GM18909 (cell line): Measurements from ENCODE around the gene GDF2.

Experiments used
- ATAC-seq: cut with Tn5 transposase; IDR thresholded peaks from one replicate; pipeline ENCODE4 v1.9.1; 2021; ENCODE audit warnings: mild to moderate bottlenecking; ENCODE audit not compliant: unreplicated experiment, poor library complexity

GDF2 gene

DNA sequence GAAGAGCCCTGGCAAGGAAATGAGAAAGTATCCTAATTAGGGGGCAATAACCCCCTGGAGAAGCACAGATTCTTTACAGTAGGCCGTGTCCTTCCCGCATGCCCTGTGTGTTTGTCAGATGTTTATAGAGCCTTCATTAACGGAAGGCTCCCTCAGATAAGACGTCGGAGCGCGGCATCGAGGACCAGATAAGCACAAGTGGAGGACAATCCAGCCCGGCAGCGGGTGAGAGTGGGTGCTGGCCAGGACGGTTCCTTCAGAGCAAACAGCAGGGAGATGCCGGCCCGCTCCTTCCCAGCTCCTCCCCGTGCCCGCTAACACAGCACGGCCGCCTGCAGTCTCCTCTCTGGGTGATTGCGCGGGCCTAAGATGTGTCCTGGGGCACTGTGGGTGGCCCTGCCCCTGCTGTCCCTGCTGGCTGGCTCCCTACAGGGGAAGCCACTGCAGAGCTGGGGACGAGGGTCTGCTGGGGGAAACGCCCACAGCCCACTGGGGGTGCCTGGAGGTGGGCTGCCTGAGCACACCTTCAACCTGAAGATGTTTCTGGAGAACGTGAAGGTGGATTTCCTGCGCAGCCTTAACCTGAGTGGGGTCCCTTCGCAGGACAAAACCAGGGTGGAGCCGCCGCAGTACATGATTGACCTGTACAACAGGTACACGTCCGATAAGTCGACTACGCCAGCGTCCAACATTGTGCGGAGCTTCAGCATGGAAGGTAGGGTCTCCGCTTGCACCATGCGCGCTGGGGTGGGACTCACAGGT is at the start of gene GDF2:
TSS of gene GDF2 (plus strand) at position 155 of the 762 bp plus-strand sequence. CDS start at position 370, 215 bp downstream.
- no peak for ATAC-seq

DNA sequence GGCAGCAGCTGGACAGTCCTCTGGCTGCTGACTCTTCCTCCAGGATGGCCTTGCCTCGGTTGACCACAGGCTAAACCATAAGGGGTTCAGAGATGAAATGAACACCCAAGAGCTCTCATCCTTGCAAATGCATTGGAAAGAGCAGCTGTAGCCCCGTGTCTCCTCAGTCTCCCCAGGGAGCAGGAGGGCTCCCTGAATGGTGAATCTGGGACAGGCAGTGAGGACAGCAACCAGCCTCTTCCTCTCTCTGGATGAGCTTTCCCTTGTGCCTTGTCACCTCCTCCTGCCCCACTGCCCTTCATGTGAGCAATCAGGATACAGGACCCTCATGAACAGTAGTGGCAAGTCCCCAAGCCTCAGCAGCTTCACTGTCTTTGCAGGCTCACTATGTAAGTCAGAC is 46.2 kb upstream of the GDF2 start:
- ATAC-seq = no peak

GRCh38 chr10:47276576-47277351 is 45.5 kb upstream of the GDF2 start:
- no peak for ATAC-seq

- ATAC-seq = no peak
Observed at GRCh38 chr10:47277352-47278151, 44.7 kb upstream of the GDF2 start.

GRCh38 chr10:47278152-47278473 is 44.1 kb upstream of the GDF2 start:
- ATAC-seq = no peak

DNA sequence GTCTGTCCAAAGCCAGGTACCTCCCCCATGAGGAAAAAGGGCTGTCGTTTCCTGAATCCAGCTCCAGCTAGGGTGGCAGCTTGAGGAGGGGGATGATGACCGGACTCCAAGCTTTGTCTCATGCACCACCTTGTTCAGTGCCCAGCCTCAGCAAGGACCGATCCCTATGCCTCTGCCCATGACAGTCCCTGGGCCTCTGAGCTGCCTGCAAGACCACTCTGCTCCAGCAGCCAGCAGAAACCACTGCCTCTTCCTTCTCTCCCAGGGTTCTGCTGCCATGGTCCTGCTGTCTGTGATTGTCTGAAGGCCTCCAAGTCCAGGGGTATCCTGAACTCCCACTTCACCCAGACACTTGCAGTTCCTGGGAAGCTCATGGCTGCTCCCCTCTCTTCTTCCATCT is 43.5 kb upstream of the GDF2 start:
- ATAC-seq = no peak

DNA sequence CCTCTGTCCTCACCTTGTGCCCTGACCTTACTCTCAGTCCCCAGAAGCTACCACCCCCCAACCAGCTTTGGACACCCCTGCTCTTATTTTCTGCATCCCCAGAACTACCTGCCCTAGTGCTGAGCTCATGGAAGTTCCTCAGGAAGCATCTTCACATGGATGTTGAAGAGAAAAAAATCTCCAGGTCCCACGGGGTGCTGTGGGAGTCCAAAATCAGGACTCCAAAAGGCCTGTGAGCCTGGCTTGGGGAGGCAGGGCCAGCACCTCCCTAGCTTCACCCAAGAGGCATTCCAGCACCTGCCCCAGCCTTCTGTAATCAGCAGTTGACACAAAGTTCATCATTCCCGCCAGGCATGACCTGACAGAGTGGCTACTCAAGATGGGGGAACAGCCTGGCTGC is 43.0 kb upstream of the GDF2 start:
- ATAC-seq = no peak

GRCh38 chr10:47282005-47282656 is 40.1 kb upstream of the GDF2 start:
- no peak for ATAC-seq

GRCh38 chr10:47282657-47283018 is 39.6 kb upstream of the GDF2 start:
- ATAC-seq = no peak

DNA sequence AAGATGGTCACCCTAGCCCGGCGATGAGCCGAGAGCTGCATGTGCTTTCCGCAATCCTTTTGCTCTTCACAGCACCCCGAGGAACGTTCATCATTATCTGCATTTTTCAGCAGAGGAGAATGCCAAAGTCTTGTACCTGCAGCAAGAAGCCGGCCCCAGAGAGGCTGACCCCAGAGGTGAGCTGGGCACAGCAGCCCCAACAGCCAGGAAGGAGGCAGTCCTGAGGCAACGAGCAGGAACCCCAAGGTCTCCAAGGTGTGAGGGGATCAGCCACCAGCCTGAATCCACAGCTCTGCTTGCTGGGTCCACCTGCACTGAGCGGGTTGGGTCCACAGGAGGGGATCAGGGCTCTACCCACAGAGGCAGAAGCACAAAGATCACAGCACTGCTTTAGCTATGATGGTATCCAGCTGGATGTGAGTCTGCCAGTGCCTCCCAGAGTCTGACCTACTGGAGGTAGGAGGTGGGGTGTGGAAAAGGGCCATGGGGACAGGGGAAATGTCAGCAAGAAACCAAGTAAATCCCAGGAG is 39.1 kb upstream of the GDF2 start:
- ATAC-seq = no peak

DNA sequence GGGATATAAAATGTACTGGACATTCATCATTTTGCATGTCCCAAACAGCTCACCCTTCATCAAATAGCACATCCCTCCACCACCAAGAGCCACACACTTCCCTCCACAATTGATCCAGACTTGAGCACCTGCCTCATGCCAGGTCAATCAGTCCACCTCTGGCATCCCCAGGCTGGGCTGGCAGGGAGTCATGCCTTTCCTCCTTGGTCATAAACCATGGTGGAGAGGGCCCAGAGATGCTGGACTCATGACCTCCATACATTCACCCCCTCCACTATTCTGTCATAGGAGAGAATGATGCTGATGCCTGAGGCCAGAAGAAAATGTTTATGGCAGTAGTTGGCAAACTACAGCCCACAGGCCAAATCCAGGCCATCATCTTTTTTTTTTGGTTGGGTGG is 38.4 kb upstream of the GDF2 start:
- no peak for ATAC-seq

DNA sequence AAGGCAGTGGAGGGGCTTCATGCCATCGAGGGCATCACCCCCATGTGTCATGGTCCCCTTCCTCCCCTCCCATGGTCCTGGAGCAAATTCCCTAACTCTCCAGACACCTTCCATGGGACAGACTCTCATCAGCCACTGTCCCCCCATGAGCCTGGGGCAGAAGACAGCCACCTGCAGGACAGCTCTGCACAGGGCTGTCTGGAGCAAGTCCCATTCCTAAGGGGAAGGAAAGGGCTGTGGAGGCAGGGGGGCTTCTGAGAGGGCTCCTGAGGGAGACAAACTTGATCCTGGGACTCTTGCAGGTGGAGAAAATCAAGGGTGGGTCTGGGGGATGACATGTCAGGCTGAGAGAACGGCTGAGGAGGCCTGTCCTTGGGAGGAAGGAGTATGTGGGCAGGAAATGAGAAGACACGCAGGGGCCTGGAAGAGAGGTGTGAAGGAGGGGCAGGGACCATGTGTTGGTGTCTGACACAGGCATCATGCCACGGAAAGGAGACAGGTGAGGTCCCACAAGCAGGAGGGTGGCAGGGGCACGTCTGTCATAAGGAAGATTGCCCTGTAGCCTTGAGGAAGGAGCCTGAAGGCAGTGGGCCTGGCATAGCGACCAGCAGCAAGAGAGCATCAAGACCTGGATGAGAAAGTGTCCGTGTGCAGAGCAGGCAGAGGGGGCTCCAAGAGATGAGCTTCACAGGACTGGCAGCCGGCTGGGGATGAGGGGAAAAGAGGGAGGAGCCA is 36.7 kb upstream of the GDF2 start:
- ATAC-seq = no peak

DNA sequence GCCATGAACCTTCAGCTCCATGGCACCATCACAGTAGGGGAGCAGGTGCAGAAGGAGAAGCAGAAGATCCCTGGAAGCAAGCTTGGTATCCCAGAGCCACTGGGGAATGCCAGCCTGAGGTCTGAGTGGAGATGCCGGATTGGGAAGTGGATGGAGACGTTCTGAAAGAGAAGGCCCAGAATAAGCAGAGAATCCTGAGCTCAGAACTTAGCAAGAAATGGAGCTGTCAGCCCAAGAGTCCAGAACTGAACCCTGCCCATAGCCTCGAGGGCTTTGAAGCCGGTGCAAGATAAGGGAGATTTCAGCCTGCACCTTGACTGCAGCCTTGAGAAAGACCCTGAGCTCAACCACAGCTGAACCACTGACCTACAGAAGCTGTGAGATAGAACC is 36.1 kb upstream of the GDF2 start:
- ATAC-seq = no peak

DNA sequence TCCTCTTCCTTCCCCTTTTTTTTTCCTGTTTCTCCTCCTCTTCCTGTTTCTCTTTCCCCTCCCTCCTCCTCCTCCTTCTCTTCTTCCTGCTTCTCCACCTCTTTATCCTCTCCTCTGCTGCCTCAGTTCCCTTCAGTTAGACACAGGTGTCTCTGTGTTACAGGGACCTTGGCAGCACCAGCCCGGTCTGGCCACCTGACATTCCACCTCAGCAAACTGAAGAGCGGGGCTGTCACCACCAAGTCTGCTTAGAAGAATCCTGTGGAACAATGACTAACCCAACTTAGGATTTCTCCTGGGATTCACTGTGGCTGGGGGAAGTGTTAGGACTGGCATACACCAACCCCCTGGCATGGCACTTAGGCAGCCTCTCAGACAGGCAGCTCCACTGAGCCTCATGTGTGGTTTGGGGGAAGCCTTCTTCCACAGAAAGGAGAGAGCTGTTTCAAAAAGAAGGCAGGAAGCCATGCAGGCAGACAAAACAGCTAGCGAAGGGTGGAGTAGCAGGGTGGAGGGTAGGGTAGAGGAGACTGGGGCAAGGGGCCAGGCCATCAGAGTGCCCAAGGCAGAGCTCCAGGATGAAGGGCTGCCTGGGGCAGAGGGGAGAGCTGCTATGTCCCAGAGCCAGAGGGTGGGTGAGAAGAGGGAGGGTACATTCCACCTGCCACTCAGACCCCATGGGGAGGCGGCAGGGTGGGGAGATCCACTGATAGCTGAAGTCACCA is 35.5 kb upstream of the GDF2 start:
- ATAC-seq = no peak

GRCh38 chr10:47287365-47287802 is 34.9 kb upstream of the GDF2 start:
- ATAC-seq = no peak

- no peak for ATAC-seq
Observed at GRCh38 chr10:47287805-47288204, 34.4 kb upstream of the GDF2 start.

DNA sequence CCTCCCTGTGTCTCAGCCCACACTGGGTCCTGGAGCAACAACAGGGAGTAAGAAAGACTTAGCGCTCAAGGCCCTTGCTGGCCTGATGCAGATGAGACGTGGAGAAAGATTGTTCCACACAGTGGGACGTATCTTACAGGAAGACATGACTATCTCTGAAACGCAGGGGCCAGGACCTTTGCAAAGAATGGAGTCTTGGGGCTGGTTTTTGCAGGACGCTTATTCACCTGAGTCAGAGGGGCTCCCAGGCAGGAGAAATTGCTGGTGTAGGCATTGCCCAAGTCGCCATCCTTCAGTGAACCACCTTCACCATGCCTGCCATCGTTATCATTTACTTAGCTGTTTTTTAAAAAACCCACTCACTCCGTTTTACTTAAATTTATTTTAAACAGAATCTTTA is 34.0 kb upstream of the GDF2 start:
- ATAC-seq = no peak

- ATAC-seq = no peak
Observed at GRCh38 chr10:47288916-47289495, 33.2 kb upstream of the GDF2 start.

DNA sequence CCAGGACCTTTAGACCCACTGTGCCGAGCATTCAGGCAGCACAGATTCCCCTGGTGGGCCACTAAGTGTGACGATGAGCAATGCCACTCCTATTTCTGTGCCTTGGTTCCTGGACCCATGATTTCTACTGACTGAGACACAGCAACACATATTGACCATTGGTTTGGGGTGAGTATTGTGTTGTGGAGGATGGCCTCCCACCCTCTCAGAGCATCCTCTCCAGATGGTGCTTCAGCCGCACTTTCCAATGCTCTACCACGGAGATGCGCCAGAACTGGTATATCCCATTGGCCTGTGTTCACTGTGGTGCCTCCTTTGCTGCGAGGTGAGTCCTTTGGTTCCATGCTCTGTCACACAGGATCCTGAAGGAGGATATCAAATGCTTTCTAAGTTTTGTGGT is 32.3 kb upstream of the GDF2 start:
- no peak for ATAC-seq
